GM19193 (cell line): ENCODE measurements around the gene MRPL43.

ENCODE experiments used
- POLR2A ChIP-seq: IDR thresholded peaks from 4 replicates; pipeline ENCODE4 v1.6.1; 2011; ENCODE audit not compliant: insufficient read depth, insufficient read length; ENCODE audit errors: extremely low read depth

The MRPL43 gene

DNA sequence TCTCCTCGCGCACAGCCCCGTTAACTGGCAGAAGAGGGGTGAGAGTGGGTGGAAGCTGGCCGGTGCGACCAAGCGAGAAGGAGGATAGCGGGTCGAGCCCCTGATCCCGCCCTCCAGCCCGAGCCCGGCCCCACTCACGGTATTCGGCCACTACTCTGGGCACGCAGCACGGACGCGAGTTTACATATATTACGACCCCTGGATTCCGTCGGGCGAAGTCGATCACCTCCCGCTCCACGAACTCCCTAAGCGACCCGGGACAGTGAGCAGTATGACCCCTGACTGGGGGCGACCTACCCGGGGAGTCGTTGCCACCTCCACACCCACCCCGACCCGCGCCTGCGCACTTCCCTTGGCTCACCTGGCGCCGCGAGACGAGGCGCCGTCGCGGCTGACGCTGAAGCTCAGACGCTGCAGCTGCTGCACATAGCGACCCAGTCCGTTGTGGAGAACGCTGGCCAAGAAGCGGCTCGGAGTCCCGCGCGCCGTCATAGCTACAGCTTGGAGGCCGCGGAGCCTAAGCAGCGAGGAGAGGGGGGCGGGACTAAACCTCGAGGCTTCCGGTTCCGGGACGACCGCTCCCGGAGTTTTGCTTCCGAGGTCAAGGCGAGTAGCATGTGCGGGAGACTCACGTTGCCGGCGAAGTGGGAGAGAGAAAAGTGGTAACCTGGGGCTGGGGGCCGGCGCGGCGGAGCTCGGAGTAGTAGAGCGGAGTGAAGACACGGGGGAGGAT, at the start of gene MRPL43, which contains the start of gene TWNK:
Gene MRPL43, minus strand, starts transcription at position 546 of the 733 bp plus-strand sequence. Its CDS starts 54 bp downstream, at position 492.
Gene TWNK, plus strand, starts transcription at position 592 of the 733 bp plus-strand sequence. CDS start 668 bp downstream, outside the sequence.
- peak; percentile 83 for TF ChIP-seq POLR2A

DNA sequence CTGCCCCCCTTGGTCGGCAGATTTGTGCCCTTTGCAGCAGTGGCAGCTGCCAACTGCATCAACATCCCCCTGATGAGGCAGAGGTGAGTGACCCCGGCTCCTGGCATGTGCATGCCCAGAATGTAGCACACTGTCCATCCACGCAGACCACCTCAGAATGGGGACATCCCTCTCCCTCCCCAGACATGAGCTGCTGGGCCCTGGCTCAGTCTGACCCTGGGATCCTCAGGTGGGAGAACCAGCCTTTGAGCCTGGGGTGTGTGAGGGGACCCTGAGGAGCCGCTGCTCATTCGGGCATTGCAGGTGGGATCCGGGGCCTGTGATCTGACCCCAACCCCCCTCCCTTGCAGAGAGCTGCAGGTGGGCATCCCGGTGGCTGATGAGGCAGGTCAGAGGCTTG, 49.4 kb upstream of the MRPL43 start:
- no peak for TF ChIP-seq POLR2A

DNA sequence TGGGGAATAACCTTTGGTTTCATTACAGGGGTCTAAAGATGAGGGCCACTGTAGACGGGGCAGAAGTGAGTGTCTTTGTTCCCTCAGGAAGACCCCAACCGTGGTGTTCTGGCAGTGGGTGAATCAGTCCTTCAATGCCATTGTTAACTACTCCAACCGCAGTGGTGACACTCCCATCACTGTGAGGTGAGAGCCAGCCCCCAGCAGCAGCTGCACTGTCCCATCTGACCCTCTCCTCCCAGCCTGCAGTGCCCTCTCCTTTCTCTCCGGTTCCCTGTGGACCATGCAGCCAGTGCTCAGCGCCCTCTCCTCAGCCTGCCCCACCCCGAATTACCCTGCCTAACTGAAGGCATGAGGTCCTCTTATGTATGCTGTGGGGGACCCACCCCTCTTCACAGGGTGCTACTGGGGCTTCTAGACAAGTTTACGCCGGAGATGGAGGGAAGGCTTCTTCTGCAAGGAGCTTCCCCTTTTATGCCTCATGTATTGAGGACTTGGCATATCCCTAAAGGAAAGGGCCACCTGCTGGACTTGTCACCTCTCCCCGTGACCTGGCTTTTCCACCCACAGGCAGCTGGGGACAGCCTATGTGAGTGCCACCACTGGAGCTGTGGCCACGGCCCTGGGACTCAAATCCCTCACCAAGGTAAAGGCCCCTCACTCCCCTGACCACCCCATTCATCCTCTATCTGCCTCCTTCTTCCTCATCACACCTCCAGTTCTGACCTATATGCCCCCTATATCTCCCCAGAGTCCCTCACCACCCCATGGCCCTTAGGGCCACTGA, 48.8 kb upstream of the MRPL43 start:
- TF ChIP-seq POLR2A: no peak

DNA sequence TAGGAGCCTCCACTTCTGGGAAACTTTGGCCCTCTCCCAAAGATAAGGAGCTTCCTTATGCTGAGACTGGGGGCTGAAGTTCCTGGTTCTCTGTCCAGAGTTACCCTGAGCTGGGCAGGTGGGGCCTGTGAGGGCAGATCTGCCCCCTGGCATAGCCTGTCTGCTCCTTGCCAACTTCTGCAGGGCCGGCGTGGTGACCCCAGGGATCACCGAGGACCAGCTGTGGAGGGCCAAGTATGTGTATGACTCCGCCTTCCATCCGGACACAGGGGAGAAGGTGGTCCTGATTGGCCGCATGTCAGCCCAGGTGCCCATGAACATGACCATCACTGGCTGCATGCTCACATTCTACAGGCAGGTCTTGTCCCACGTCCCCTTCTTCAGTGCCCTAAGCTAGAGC, 48.0 kb upstream of the MRPL43 start:
- TF ChIP-seq POLR2A: no peak

DNA sequence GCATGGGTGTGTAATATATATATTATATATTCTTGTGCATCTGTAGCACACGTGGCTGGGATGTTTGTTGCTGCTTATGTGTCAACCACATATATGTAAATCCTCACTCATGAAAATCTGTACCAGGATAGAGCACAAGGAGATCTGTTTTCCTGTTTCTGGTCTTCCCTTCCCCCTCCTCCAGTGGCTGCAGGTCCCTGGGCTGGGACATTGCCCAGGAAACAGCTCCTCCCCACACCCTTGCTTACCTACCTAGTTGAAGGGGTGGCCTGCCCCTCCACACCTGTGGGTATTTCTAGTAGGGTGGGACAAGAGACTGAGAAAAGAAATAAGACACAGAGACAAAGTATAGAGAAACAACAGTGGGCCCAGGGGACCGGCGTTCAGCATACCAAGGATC, 46.0 kb upstream of the MRPL43 start:
- TF ChIP-seq POLR2A: no peak

DNA sequence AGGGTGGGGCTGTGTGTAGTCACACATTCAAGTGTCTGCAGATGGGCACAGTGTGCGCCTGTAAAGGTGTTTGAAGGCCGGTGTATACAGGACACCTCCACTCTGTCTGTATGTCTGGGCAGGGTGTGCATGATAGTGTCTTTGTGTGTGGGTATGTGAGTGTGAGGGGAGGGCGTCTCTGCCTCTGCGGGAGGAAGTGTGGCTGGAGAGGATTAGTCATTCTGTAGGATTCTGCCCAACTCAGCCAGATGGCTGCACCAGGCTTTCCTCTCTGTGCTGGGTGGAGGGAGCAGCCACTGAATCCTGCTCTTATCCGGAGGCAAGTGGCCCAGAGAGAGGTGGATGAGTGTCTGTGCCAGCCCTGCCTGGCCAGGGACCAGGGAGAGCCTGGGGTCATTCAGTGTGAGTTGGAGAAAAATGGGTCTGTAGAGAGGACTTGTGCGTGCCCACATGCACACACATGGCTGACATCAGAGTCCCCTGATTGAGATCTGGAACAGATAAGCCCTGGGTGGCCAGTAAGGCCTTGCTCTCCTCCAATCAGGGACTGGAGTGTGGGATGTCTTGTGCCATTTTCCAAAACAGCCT, 45.4 kb upstream of the MRPL43 start:
- TF ChIP-seq POLR2A: no peak

DNA sequence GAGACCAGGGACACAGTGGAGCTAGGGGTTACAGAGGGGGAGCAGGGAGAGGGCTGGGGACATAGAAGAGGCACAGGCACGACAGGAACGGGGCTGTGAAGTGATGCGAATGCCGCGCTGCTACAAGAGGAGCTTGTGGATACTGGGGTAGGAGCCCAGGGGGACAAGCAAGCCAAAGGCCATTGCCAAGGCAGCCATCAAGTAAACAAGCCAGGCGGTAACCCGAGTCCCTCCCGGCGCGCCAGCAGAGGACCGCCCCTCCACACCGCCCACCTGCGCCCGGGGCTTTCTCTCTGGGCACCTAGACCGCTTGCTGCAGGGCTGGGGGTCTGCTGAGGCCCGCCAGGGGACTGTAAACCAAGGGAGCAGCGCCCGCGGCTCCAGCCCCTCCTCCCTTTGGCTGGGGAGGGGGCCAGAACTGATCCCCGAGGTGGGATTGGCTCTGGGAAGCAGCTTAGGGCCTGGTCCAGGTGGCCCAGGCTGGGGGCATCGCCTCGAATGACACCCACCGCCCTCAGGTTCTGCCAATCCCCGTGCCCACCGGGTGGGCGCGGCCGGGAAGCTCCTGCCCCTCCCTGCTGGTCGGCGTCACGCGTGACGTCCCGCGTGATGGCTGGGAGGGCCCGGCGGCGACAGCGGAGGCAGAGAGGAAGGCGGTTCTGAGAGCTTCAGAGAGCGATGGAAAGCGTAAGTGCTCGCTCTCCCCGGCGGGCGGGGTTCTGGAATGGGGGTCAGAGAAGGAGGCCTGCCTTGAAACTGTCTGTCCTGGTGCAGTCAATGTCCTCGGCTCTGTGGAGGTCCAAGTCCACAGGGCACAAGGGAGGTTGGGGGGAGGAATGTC, 44.7 kb upstream of the MRPL43 start:
- TF ChIP-seq POLR2A: no peak

DNA sequence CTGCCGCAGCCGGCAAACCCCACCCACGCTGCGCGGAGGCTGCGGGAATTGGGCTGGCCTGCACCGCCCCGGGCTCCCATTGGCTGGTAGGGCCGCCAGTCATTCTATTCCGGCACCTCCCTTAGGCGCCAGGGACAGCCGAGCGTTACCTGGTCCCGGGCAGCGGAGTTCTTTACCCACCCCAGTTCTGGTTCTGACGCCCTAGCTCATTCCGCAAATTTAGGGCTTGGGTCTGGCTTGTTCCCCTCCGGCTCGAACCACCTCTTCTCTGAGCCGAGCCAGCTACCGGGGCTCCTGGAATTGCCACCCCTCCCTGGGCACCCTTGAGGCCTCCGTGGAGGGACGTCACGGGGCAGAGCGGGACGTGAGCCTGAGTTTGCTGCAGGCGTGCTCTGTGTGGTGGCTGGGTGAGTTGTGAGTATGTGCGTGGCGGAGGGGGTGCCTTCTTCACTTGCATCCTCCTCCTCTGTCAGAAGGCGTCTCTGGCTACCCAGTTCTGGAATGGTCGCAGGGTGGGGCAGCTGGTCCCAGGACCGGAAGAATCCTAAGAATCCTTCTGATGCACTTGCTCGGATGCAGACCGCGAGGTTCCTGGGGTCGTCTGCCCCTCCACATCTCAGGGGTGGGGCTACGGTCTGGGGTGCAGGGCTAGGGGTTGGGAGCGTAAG, 44.0 kb upstream of the MRPL43 start, which contains the start of the genes PDZD7 and SFXN3:
Gene PDZD7, minus strand, starts transcription at position 2 of the 668 bp plus-strand sequence. CDS start 910 bp downstream, outside the sequence.
Gene SFXN3, plus strand, starts transcription at position 107 of the 668 bp plus-strand sequence. CDS start 3,461 bp downstream, outside the sequence.
- TF ChIP-seq POLR2A: no peak

DNA sequence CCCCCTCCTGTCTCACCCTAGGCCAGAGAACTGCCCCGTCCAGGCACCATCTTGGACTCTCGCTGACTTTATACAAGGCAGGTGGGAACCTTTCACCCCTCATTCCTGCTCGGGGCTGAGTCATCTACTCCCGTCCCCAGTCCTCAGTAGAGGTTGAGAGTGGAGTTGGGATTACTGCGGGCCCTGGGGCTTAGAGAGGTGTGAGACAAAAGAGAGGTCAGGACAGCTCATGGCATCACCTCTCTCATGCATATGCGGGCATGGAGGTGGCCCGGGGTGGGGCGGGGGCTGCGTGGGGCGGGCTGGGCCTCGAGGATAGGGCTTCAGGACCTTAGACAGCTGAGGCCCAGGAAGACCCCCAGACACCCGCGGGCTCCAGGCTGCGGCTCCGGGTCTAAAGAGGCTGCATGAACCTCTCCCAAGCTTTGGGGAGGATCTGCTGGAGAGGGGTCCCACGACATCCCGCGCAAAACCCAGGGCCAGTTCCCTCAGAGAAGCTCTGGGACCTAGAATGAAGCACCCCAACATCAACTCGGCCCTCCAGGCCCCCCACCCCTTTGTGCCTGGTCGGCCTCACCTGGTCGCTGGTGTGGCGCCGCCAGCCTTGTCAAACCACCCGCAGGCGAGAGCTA, 43.3 kb upstream of the MRPL43 start:
- no peak for TF ChIP-seq POLR2A

DNA sequence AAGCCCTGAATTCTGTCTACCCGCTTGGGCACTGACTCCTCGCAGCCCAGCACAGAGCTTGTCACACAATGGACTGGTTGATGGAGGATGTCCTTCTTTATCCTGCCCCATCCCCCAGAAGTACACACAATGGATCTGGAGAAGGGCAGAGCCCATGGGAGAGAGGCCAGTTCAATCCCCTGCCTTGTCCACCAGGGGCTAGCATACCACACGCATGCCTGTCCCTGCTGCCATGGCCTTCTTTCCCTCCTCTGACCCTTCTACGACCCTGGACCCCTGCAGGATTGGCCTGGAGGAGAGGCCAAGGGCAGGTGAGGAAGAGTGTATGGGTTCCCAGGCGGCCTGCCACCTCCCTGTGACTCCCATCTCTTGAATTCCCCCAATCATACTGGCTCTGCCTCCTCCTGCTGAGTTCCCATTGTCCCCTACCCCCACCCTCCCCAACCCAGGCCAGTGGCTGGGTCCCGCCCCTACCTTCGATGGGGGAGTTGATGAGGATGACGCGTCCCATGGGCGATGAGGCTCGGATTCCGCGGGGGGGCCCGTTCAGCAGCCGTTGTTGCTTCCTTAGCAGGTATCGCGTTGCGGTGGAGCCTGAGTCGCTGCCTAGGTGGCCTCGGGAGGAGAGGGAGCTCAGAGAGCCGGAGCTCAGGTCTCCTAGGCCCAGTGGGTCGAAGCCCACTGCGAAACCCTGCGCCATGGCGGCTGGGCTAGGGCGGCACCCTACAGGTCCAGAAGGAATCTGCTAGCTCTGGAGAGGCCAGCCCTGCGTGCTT, 42.4 kb upstream of the MRPL43 start:
- no peak for TF ChIP-seq POLR2A

DNA sequence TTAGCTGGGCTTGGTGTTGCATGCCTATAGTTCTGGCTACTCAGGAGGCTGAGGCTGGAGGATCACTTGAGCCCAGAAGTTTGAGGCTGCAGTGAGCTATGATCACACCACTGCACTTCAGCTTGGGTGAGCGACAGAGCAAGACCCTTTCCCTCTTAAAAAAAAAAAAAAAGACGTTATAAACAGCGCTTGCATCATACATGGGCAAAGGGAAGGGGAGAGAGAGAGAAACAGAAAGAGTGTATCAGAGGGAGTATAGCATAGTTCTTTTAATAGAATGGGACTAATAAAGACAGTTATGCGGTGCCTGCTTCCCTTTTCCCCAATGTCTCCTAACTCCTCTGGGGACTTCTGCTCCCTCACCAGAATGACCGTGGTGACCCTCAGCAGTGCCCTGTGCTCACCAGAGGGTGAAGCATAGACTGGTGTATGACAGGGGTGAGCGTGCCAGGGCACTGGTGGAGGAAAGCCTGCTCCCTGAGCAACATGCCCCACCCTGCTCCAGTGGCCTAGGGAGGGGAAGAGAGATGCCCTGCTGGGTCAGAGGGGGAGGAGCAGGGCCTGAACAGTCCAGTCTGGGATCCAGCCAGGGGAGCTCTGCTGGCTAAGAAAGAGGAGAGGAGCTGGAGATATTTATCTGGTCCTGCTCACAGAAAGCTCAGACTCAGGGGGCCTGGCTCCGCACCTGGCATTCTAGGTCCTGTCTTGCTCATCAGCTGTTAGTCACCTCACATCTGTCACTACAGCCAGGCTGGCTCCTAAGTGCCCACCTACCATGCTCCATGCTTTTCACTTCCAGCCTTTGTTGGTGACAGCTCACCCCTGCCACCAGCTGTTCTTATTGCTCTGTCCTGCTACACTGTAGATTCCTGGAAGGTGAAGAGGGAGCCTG, 41.4 kb upstream of the MRPL43 start:
- no peak for TF ChIP-seq POLR2A
